ENCODE measurements around the gene RANBP9.

RANBP9 gene

GRCh38 chr6:13648850-13649249 lies 62.8 kb downstream of the RANBP9 start:
- DNase-seq = no peak

- DNase-seq = no peak
These were observed 68.5 kb downstream of the RANBP9 start for GRCh38 chr6:13643125-13643524.

- DNase-seq = no peak
These were observed 70.3 kb downstream of the RANBP9 start for GRCh38 chr6:13641315-13641714.

- DNase-seq = no peak
These were observed 73.0 kb downstream of the RANBP9 start for GRCh38 chr6:13638626-13639025.

- no peak for DNase-seq
These were observed 73.6 kb downstream of the RANBP9 start for GRCh38 chr6:13638014-13638413.

- no peak for DNase-seq
These were observed 75.5 kb downstream of the RANBP9 start for GRCh38 chr6:13635948-13636658.

GRCh38 chr6:13633343-13633742 lies 78.3 kb downstream of the RANBP9 start:
- DNase-seq = no peak

GRCh38 chr6:13630499-13630898 lies 81.1 kb downstream of the RANBP9 start:
- DNase-seq = no peak

GRCh38 chr6:13629459-13630116 lies 82.0 kb downstream of the RANBP9 start:
- DNase-seq = no peak

- peak; percentile 61 for DNase-seq
These were observed 86.8 kb downstream of the RANBP9 start for GRCh38 chr6:13624871-13625288.

- DNase-seq = no peak
These were observed 94.6 kb downstream of the RANBP9 start for GRCh38 chr6:13617066-13617465.

GRCh38 chr6:13615792-13616120 lies 95.9 kb downstream of the RANBP9 start:
- peak; percentile 41 for DNase-seq

- DNase-seq = peak; percentile 98
These were observed 96.5 kb downstream of the RANBP9 start, which contains the start of gene NOL7 for GRCh38 chr6:13614926-13615791. NOL7 (plus strand) TSS chr6:13615335; CDS start chr6:13615359, 24 bp downstream.

GRCh38 chr6:13614126-13614925 lies 97.3 kb downstream of the RANBP9 start:
- no peak for DNase-seq

GRCh38 chr6:13613029-13613594 lies 98.5 kb downstream of the RANBP9 start:
- no peak for DNase-seq

GRCh38 chr6:13611715-13612114 lies 99.9 kb downstream of the RANBP9 start:
- DNase-seq = peak; percentile 7

GRCh38 chr6:13605634-13606033 lies 106.0 kb downstream of the RANBP9 start:
- DNase-seq = no peak

GRCh38 chr6:13604546-13605416 lies 106.9 kb downstream of the RANBP9 start:
- DNase-seq = no peak

GRCh38 chr6:13604135-13604534 lies 107.5 kb downstream of the RANBP9 start:
- no peak for DNase-seq

GRCh38 chr6:13600036-13600435 lies 111.6 kb downstream of the RANBP9 start:
- no peak for DNase-seq

- DNase-seq = no peak
These were observed 114.6 kb downstream of the RANBP9 start for GRCh38 chr6:13597073-13597472.

All from CD4-positive, alpha-beta T cell treated with Interleukin-12 subunit alpha and Interleukin-12 subunit beta, for 1 hour (primary cell).